Naive thymus-derived CD4-positive, alpha-beta T cell (primary cell): Measurements from ENCODE around the gene MATN1. TPM values are rescaled to one million over a fixed set of nuclear protein-coding genes. Genes with fewer than 3 reads are reported as not detected.

Source experiments
- ATAC-seq: fragments of 150-1000 bp; cut with Tn5 transposase; 2 replicates; pipeline ENCODE4 v1.10.0; 2021; ENCODE audit warnings: mild to moderate bottlenecking, moderate library complexity
- CTCF ChIA-PET: fragments of 350-600 bp; sonication (Branson Sonifier 250); formaldehyde crosslinking; loops from one replicate; lab custom pipeline; 2021; ENCODE audit warnings: antibody characterized with exemption; lab: Charles Lee
- POLR2A ChIA-PET: fragments of 350-600 bp; sonication (Branson Sonifier 250); formaldehyde crosslinking; loops from one replicate; lab custom pipeline; 2021; ENCODE audit warnings: antibody characterized with exemption, inconsistent platforms; lab: Charles Lee
- DNase-seq, 9 donors: peaks; one replicate each; pipeline versions ENCODE4 v3.0.0 to v3.0.0-alpha.2; 2020 to 2022; ENCODE audit warnings: mixed read lengths in 1 of 9
- H3K27ac ChIP-seq: one replicate; pipeline ENCODE4 v1.7.0; 2013; ENCODE audit warnings: mild to moderate bottlenecking, low read depth, low read length, moderate library complexity
- H3K27me3 ChIP-seq, 2 donors: one replicate each; pipeline ENCODE4 v1.7.0; 2013; ENCODE audit warnings: low read length in 2 of 2, mild to moderate bottlenecking in 2 of 2, moderate library complexity in 2 of 2; ENCODE audit not compliant: control insufficient read depth in 2 of 2, insufficient read depth in 2 of 2
- H3K36me3 ChIP-seq, 3 experiments: 1 replicate in 2 of 3; 2 replicates in 1 of 3; pipeline ENCODE4 v1.7.0; 2013; ENCODE audit warnings: low read length in 3 of 3, mild to moderate bottlenecking in 3 of 3, moderate library complexity in 1 of 3; ENCODE audit not compliant: insufficient read depth in 3 of 3, control insufficient read depth in 2 of 3
- H3K4me1 ChIP-seq, 2 donors: one replicate each; pipeline ENCODE4 v1.7.0; 2013; ENCODE audit warnings: low read length in 2 of 2, mild to moderate bottlenecking in 2 of 2, moderate library complexity in 1 of 2; ENCODE audit not compliant: control insufficient read depth in 2 of 2, insufficient read depth in 2 of 2
- H3K4me3 ChIP-seq: 2 replicates; pipeline ENCODE4 v1.7.0; 2013; ENCODE audit warnings: mild to moderate bottlenecking, low read length
- H3K9me3 ChIP-seq, 3 experiments: 1 replicate in 2 of 3; 2 replicates in 1 of 3; pipeline ENCODE4 v1.7.0; 2013; ENCODE audit warnings: low read length in 3 of 3; ENCODE audit not compliant: control insufficient read depth in 2 of 3
- H3K27ac Mint-ChIP-seq, 9 donors: one replicate each; pipeline ENCODE4 v1.8.0; 2020 to 2022; ENCODE audit warnings: mixed read lengths in 9 of 9, mild to moderate bottlenecking in 8 of 9, moderate library complexity in 5 of 9, inconsistent platforms in 2 of 9
- H3K27me3 Mint-ChIP-seq, 5 donors: one replicate each; pipeline ENCODE4 v1.8.0; 2021 to 2022; ENCODE audit warnings: mixed read lengths in 5 of 5, mild to moderate bottlenecking in 1 of 5
- H3K36me3 Mint-ChIP-seq, 5 donors: one replicate each; pipeline ENCODE4 v1.8.0; 2020 to 2022; ENCODE audit warnings: mixed read lengths in 5 of 5, mild to moderate bottlenecking in 3 of 5, inconsistent platforms in 1 of 5
- H3K4me1 Mint-ChIP-seq, 7 donors: one replicate each; pipeline ENCODE4 v1.8.0; 2020 to 2022; ENCODE audit warnings: mixed read lengths in 7 of 7, mild to moderate bottlenecking in 3 of 7, inconsistent platforms in 1 of 7
- H3K4me3 Mint-ChIP-seq, 10 donors: one replicate each; pipeline ENCODE4 v1.8.0; 2020 to 2022; ENCODE audit warnings: mild to moderate bottlenecking in 10 of 10, mixed read lengths in 10 of 10, moderate library complexity in 6 of 10, inconsistent platforms in 2 of 10
- H3K9me3 Mint-ChIP-seq, 11 donors: one replicate each; pipeline ENCODE4 v1.8.0; 2020 to 2022; ENCODE audit warnings: mixed read lengths in 11 of 11, mild to moderate bottlenecking in 4 of 11, inconsistent platforms in 1 of 11, moderate library complexity in 1 of 11
- intact Hi-C, 2 donors: fragments of 100-400 bp; cut with micrococcal nuclease; formaldehyde crosslinking; loops; one replicate each; pipeline ENCODE4 v1.15.1; 2023
- polyA plus RNA-seq, 2 donors: library from polyadenylated mRNA; unstranded; fragments of 300-500 nt; fragmentation: Illumina TruSeq; gene quantifications; one replicate each; pipeline ENCODE4 v1.2.3, GENCODE V29; 2021
- total RNA-seq, 6 experiments: library from RNA in 5 of 6; stranded (reverse) in 5 of 6; gene quantifications; 1 replicate in 5 of 6; 2 replicates in 1 of 6; pipeline ENCODE4 v1.2.3 and lab custom pipeline; 2021 to 2026

MATN1 gene
- total and polyA plus RNA-seq, 7 experiments from 2014 or later: 0.08 to 3.6 (median 0.22) TPM; not detected in 2

DNA sequence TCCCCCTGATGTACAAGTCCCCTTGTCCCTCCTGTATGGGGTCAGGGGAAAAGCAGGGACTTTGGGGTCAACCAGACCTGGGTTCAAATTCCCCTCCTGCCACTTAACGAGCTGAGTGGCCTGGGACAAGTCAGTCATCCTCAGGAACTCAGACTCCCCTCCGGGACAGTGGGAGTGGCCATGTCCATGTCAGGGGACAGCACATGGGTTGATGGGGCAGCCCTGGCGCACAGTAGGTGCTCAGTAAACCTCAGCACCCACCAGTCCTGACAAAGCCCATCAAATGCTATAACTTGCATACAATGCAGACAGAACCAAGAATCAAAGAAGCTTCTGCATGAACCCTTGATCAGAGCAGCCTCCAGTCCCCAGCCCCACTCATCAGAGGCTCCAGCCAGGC lies 30.0 kb downstream of the MATN1 start:
- ATAC-seq (no peak), DNase-seq (no peak)
- Mint-ChIP-seq H3K27me3 (peaks cover 0 to 9% (median 6%) of the 10 kb centered on the region in 5 donors), H3K27ac (no peak overlapping the region), H3K36me3 (no peaks in the 10 kb centered on the region), H3K4me3 (no peak overlapping the region), H3K4me1 (peaks cover 0 to 13% (median 5%) of the 10 kb centered on the region in 7 donors), H3K9me3 (peaks cover 0 to 2% (median 0%) of the 10 kb centered on the region in 11 donors)
- no peak overlapping the region for H3K4me3 ChIP-seq
- intact Hi-C loops: no loop called here
- CTCF ChIA-PET: no interaction called here
- no peak overlapping the region for H3K27ac ChIP-seq
- POLR2A ChIA-PET: no interaction called here
- H3K36me3 ChIP-seq: no peaks in the 10 kb centered on the region
- H3K27me3 ChIP-seq: no peaks in the 10 kb centered on the region
- no peaks in the 10 kb centered on the region for H3K9me3 ChIP-seq
- H3K4me1 ChIP-seq: no peaks in the 10 kb centered on the region

DNA sequence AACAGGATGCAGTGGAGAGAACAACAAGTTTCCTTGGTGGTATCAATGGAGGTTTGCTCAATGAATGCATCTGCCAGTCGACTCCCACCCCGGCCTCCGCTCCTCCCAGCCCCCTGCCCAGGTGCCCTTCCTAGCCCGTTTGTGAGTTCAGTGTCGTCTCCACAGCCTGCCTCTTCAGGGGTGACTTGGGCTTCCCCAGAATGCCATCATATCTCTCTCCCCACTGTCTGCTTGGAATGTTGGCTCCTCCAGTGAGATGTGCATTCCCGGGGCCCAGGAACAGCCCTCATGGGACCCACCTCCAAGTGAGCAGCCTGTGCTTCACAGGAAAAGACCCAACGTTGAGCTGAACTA lies 30.5 kb downstream of the MATN1 start:
- Histone ChIP-seq H3K9me3 (no peaks in the 10 kb centered on the region), H3K27me3 (no peaks in the 10 kb centered on the region), H3K4me3 (no peak overlapping the region), H3K27ac (no peak overlapping the region), H3K36me3 (no peaks in the 10 kb centered on the region), H3K4me1 (no peaks in the 10 kb centered on the region)
- no peak overlapping the region for H3K4me3 Mint-ChIP-seq
- peaks cover 0 to 13% (median 5%) of the 10 kb centered on the region in 7 donors for H3K4me1 Mint-ChIP-seq
- intact Hi-C loops: no loop called here
- ChIA-PET POLR2A (no interaction called here), CTCF (no interaction called here)
- peaks cover 0 to 12% (median 6%) of the 10 kb centered on the region in 5 donors for H3K27me3 Mint-ChIP-seq
- H3K9me3 Mint-ChIP-seq: peaks cover 0 to 2% (median 0%) of the 10 kb centered on the region in 11 donors
- peak overlapping the region in 1 of 9 donors; percentile 55 for H3K27ac Mint-ChIP-seq
- DNase-seq: no peak
- no peak for ATAC-seq
- H3K36me3 Mint-ChIP-seq: no peaks in the 10 kb centered on the region

DNA sequence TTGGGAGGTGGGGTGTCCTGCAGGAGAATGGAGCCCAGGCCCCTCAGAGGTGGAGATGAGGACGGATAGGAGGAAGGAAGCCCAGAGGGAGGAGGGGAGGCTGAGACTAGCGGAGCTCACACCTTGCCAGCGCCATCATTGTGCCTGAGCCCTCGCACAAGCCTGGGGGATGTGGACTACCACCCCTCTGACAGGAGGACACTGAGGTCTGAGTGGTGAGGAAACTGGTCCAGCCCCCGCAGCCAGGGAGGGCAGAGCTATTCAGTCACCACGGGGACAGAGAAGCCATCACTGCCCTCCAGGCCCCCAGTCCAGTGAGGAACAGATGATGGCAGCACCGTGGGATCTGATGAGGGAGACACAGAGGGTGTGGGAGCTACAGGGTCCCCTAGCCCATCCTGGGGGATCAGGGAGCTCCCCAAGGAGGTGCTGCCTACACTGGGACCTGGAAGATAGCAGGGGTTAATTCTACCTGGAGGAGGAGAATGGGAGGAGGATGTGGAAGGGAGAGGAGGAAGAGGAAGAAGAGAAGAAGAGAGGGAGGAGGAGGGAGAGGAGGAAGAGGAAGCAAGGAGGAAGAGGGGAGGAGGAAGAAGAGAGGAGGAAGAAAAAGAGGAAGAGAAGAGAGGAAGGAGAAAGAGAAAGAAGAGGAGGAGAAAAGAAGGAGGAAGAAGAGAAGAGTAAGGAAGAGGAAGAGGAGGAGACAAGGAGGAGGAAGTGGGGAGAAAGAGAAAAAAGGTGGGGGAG lies 31.0 kb downstream of the MATN1 start:
- DNase-seq: no peak
- H3K4me3 ChIP-seq: no peak overlapping the region
- no peaks in the 10 kb centered on the region for H3K36me3 ChIP-seq
- H3K4me1 Mint-ChIP-seq: peaks cover 0 to 13% (median 5%) of the 10 kb centered on the region in 7 donors
- ChIA-PET POLR2A (no interaction called here), CTCF (no interaction called here)
- intact Hi-C loops: no loop called here
- H3K4me1 ChIP-seq: no peaks in the 10 kb centered on the region
- no peak overlapping the region for H3K4me3 Mint-ChIP-seq
- ATAC-seq: no peak
- H3K27me3 Mint-ChIP-seq: peaks cover 0 to 17% (median 6%) of the 10 kb centered on the region in 5 donors
- no peaks in the 10 kb centered on the region for H3K9me3 ChIP-seq
- H3K27ac Mint-ChIP-seq: no peak overlapping the region
- H3K9me3 Mint-ChIP-seq: peaks cover 0 to 2% (median 0%) of the 10 kb centered on the region in 11 donors
- no peaks in the 10 kb centered on the region for H3K36me3 Mint-ChIP-seq
- no peaks in the 10 kb centered on the region for H3K27me3 ChIP-seq
- no peak overlapping the region for H3K27ac ChIP-seq

DNA sequence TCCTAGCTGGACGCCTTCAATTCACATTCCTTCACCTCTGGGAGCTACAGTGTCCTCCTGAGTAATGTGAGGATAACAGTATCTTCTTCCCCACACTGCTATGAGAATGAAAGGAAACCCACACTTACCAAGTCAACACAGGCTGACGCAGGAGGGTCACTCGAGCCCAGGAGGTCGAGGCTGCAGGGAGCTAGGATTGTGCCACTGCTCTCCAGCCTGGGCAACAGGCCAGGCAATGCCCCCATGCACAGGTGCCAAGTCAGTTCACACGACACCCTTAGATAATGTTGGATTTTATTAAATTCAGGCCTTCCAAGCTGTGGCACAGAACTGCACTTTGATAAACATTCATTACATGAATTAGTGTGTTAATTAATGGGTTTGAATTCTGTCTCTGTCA lies 31.9 kb downstream of the MATN1 start:
- DNase-seq (no peak), ATAC-seq (no peak)
- H3K27ac ChIP-seq: no peak overlapping the region
- peaks cover 0 to 2% (median 0%) of the 10 kb centered on the region in 11 donors for H3K9me3 Mint-ChIP-seq
- H3K9me3 ChIP-seq: no peaks in the 10 kb centered on the region
- peaks cover 0 to 26% (median 12%) of the 10 kb centered on the region in 5 donors for H3K27me3 Mint-ChIP-seq
- CTCF ChIA-PET: no interaction called here
- peaks cover 0 to 13% (median 5%) of the 10 kb centered on the region in 7 donors for H3K4me1 Mint-ChIP-seq
- no peak overlapping the region for H3K27ac Mint-ChIP-seq
- no peak overlapping the region for H3K4me3 Mint-ChIP-seq
- no peaks in the 10 kb centered on the region for H3K27me3 ChIP-seq
- POLR2A ChIA-PET: no interaction called here
- H3K4me1 ChIP-seq: no peaks in the 10 kb centered on the region
- intact Hi-C loops: no loop called here
- H3K4me3 ChIP-seq: no peak overlapping the region
- no peaks in the 10 kb centered on the region for H3K36me3 ChIP-seq
- no peaks in the 10 kb centered on the region for H3K36me3 Mint-ChIP-seq

GRCh38 chr1:30689901-30690645 lies 33.3 kb downstream of the MATN1 start:
- intact Hi-C loops: no loop called here
- Mint-ChIP-seq H3K27ac (no peak overlapping the region), H3K4me3 (no peak overlapping the region), H3K9me3 (peaks cover 0 to 2% (median 0%) of the 10 kb centered on the region in 11 donors), H3K27me3 (peaks cover under 1 to 37% (median 13%) of the 10 kb centered on the region in 5 donors), H3K36me3 (no peaks in the 10 kb centered on the region), H3K4me1 (peaks cover under 1 to 13% (median 5%) of the 10 kb centered on the region in 7 donors)
- Histone ChIP-seq H3K4me1 (no peaks in the 10 kb centered on the region), H3K36me3 (no peaks in the 10 kb centered on the region), H3K4me3 (no peak overlapping the region), H3K9me3 (no peaks in the 10 kb centered on the region), H3K27ac (no peak overlapping the region), H3K27me3 (no peaks in the 10 kb centered on the region)
- POLR2A ChIA-PET: no interaction called here
- CTCF ChIA-PET: no interaction called here
- DNase-seq (no peak), ATAC-seq (no peak)

DNA sequence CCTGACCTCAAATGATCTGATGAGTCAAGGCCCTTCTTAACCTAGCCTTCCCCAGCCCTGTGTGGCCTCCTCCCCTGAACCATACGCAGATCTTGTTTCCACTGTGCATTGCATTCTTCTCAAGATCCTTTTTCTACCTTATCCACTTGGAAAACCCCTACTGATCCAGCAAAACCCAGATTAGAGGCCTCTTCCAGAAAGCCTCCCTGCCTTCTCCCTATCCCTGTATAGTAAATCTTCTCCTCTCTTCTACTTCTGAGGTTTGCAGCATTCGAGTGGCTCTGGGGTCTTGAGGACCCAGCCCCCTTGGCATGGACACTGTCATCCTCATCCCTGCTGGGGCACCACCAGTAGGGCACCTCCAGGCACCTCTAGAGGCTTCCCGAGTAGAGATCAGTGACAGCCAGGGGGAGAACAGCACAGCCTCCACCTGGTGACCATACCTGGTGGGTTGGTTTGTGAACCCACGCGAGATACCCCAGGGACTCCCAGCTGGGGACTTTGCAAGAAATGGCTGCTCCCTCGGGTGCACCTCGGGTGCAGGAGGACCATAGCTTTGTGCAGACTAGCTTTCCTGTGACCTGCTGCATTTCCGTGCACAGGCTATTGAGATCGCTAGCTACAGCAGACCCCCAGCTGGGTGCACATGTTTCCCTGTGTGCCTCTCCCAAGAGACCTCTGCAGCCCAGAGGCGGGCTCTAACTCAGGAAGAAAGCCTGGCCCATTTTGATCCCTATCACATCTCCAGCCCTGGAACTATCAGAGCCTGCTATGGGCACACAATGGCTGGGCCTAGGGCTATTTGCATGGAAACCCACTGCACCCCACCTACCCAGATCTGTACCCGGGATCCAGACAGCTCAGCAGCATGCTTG lies 34.2 kb downstream of the MATN1 start:
- H3K27me3 Mint-ChIP-seq: peaks cover 10 to 46% (median 22%) of the 10 kb centered on the region in 5 donors
- Histone ChIP-seq H3K27me3 (peaks cover 0 to 5% of the 10 kb centered on the region in 2 donors), H3K36me3 (no peaks in the 10 kb centered on the region), H3K9me3 (no peaks in the 10 kb centered on the region), H3K27ac (no peak overlapping the region), H3K4me3 (no peak overlapping the region), H3K4me1 (peaks cover 0 to 8% of the 10 kb centered on the region in 2 donors)
- no peak overlapping the region for H3K27ac Mint-ChIP-seq
- CTCF ChIA-PET: interaction anchor here (0.6 kb wide), 1 partner anchor 12 kb away, joined by 6 read pairs; no protein-coding TSS in a partner anchor
- ATAC-seq (no peak), DNase-seq (no peak)
- H3K4me3 Mint-ChIP-seq: peak overlapping the region in 1 of 10 donors; percentile 16
- peaks cover 0 to 2% (median 0%) of the 10 kb centered on the region in 11 donors for H3K9me3 Mint-ChIP-seq
- H3K36me3 Mint-ChIP-seq: no peaks in the 10 kb centered on the region
- H3K4me1 Mint-ChIP-seq: peaks cover 6 to 18% (median 10%) of the 10 kb centered on the region in 7 donors
- POLR2A ChIA-PET: no interaction called here
- intact Hi-C loops: no loop called here
